IMR-90 (cell line): ENCODE measurements around the gene SLC12A8. TPM values are rescaled to one million over a fixed set of nuclear protein-coding genes. Genes with fewer than 3 reads are reported as not detected.

Experiments used
- ATAC-seq: fragments of 200-7000 bp; cut with Tn5 transposase; 2 replicates; pipeline ENCODE4 v1.9.1; 2020; ENCODE audit warnings: low read depth, mild to moderate bottlenecking, moderate library complexity
- BruUV-seq: library from RNA; stranded (reverse); fragments of 400-500 nt; replicated peaks from 2 replicates; lab custom pipeline; 2021; lab: Mats Ljungman, UMichigan
- CTCF ChIA-PET: fragments of 300-600 bp; formaldehyde crosslinking; extraction: SDS; loops from one replicate; lab custom pipeline; 2021; ENCODE audit warnings: antibody characterized with exemption; lab: Yijun Ruan, JAX
- POLR2A ChIA-PET: fragments of 300-600 bp; sonication (Branson Sonifier 250); formaldehyde crosslinking; loops from one replicate; lab custom pipeline; 2022; ENCODE audit warnings: antibody characterized with exemption; ENCODE audit not compliant: unreplicated experiment; lab: Charles Lee
- DNase-seq: peaks from one replicate; pipeline ENCODE4 v3.0.0; 2013
- H2AFZ ChIP-seq: replicated peaks from 2 replicates; pipeline ENCODE3; 2013; ENCODE audit warnings: low read length, mild to moderate bottlenecking; ENCODE audit not compliant: poor library complexity
- H2AK5ac ChIP-seq: 2 replicates; pipeline ENCODE4 v1.6.1; 2013; ENCODE audit warnings: low read depth, low read length, inconsistent platforms
- H2AK9ac ChIP-seq: replicated peaks from 2 replicates; pipeline ENCODE3; 2013; ENCODE audit warnings: mild to moderate bottlenecking, low read depth, low read length, moderate library complexity; ENCODE audit not compliant: poor library complexity
- H2BK120ac ChIP-seq: 2 replicates; pipeline ENCODE4 v1.6.1; 2013; ENCODE audit warnings: low read depth, low read length, inconsistent platforms
- H2BK15ac ChIP-seq: 3 replicates; pipeline ENCODE4 v1.6.1; 2013; ENCODE audit warnings: low read depth, low read length, inconsistent platforms
- H2BK20ac ChIP-seq: 2 replicates; pipeline ENCODE4 v1.6.1; 2013; ENCODE audit warnings: low read depth, mild to moderate bottlenecking, inconsistent platforms, low read length, moderate library complexity
- H2BK5ac ChIP-seq: 2 replicates; pipeline ENCODE4 v1.6.1; 2013; ENCODE audit warnings: mild to moderate bottlenecking, low read depth, low read length, inconsistent platforms; ENCODE audit not compliant: poor library complexity, severe bottlenecking
- H3K14ac ChIP-seq: replicated peaks from 2 replicates; pipeline ENCODE4 v1.6.1; 2013; ENCODE audit warnings: low read depth, low read length, inconsistent platforms
- H3K18ac ChIP-seq: 2 replicates; pipeline ENCODE4 v1.6.1; 2013; ENCODE audit warnings: low read depth, low read length, control low read depth
- H3K23ac ChIP-seq: 2 replicates; pipeline ENCODE4 v1.6.1; 2013; ENCODE audit warnings: low read depth, low read length, inconsistent platforms
- H3K27ac ChIP-seq: 2 replicates; pipeline ENCODE4 v1.5.1; 2013; ENCODE audit warnings: mild to moderate bottlenecking, control low read depth, low read length; ENCODE audit not compliant: insufficient read depth
- H3K27me3 ChIP-seq: 2 replicates; pipeline ENCODE4 v1.6.1; 2013; ENCODE audit warnings: low read length; ENCODE audit not compliant: control insufficient read depth, insufficient read depth
- H3K36me3 ChIP-seq: 2 replicates; pipeline ENCODE4 v1.6.1; 2013; ENCODE audit warnings: low read length, mixed read lengths; ENCODE audit not compliant: control insufficient read depth, insufficient read depth
- H3K4ac ChIP-seq: 2 replicates; pipeline ENCODE4 v1.6.1; 2013; ENCODE audit warnings: low read depth, low read length, inconsistent platforms
- H3K4me1 ChIP-seq: 2 replicates; pipeline ENCODE4 v1.6.1; 2013; ENCODE audit warnings: low read length, mixed read lengths; ENCODE audit not compliant: control insufficient read depth, insufficient read depth
- H3K4me2 ChIP-seq: 2 replicates; pipeline ENCODE4 v1.6.1; 2013; ENCODE audit warnings: low read depth, mild to moderate bottlenecking, control low read depth, low read length, moderate library complexity
- H3K4me3 ChIP-seq: 2 replicates; pipeline ENCODE4 v1.5.1; 2013; ENCODE audit warnings: low read depth, mild to moderate bottlenecking, control low read depth, low read length, moderate library complexity; ENCODE audit not compliant: insufficient read depth
- H3K56ac ChIP-seq: 2 replicates; pipeline ENCODE4 v1.6.1; 2013; ENCODE audit warnings: low read length, inconsistent platforms; ENCODE audit not compliant: insufficient read depth; ENCODE audit errors: extremely low read depth
- H3K79me1 ChIP-seq, 2 experiments: 2 replicates each; pipeline ENCODE4 v1.6.1; 2013; ENCODE audit warnings: low read length in 2 of 2, inconsistent platforms in 1 of 2, low read depth in 1 of 2
- H3K9ac ChIP-seq: 2 replicates; pipeline ENCODE4 v1.6.1; 2013; ENCODE audit warnings: low read depth, low read length, control low read depth
- H3K9me1 ChIP-seq: 2 replicates; pipeline ENCODE4 v1.6.1; 2013; ENCODE audit warnings: low read length, inconsistent platforms; ENCODE audit not compliant: insufficient read depth
- H3K9me3 ChIP-seq: 2 replicates; pipeline ENCODE4 v1.6.1; 2013; ENCODE audit warnings: low read length; ENCODE audit not compliant: control insufficient read depth, insufficient read depth
- H4K20me1 ChIP-seq: 2 replicates; pipeline ENCODE4 v1.6.1; 2013; ENCODE audit warnings: low read length, inconsistent platforms; ENCODE audit not compliant: insufficient read depth
- H4K5ac ChIP-seq: 2 replicates; pipeline ENCODE4 v1.6.1; 2013; ENCODE audit warnings: mild to moderate bottlenecking, low read depth, low read length, control low read depth
- H4K8ac ChIP-seq, 2 experiments: 2 replicates each; pipeline ENCODE4 v1.6.1; 2013; ENCODE audit warnings: low read depth in 2 of 2, low read length in 2 of 2, control low read depth in 1 of 2, inconsistent platforms in 1 of 2
- H4K91ac ChIP-seq: 2 replicates; pipeline ENCODE4 v1.6.1; 2013; ENCODE audit warnings: low read depth, low read length, inconsistent platforms; ENCODE audit not compliant: insufficient read depth
- BHLHE40 ChIP-seq: fragments of 150-350 bp; IDR thresholded peaks from 2 replicates; pipeline ENCODE4 v1.6.1; 2016; ENCODE audit warnings: mild to moderate bottlenecking, low read depth, low read length
- CEBPB ChIP-seq: IDR thresholded peaks from 2 replicates; pipeline ENCODE4 v1.6.1; 2012; ENCODE audit warnings: low read depth, low read length, improper control_type of control experiment
- CHD1 ChIP-seq: IDR thresholded peaks from 2 replicates; pipeline ENCODE4 v1.6.1; 2012; ENCODE audit warnings: low read depth, low read length, improper control_type of control experiment
- CTCF ChIP-seq: conservative IDR thresholded peaks from 2 replicates; pipeline ENCODE4 v1.5.1; 2012; ENCODE audit warnings: mild to moderate bottlenecking, low read depth, low read length, improper control_type of control experiment
- ELK1 ChIP-seq: fragments of 150-350 bp; IDR thresholded peaks from 2 replicates; pipeline ENCODE4 v1.6.1; 2016; ENCODE audit warnings: low read depth, mild to moderate bottlenecking, low read length, moderate library complexity, borderline replicate concordance
- FOS ChIP-seq: fragments of 150-350 bp; IDR thresholded peaks from 2 replicates; pipeline ENCODE4 v1.6.1; 2016; ENCODE audit warnings: low read depth, low read length
- MXI1 ChIP-seq: IDR thresholded peaks from 2 replicates; pipeline ENCODE4 v1.6.1; 2012; ENCODE audit warnings: low read depth, mild to moderate bottlenecking, low read length, moderate library complexity, borderline replicate concordance
- NFE2L2 ChIP-seq: fragments of 150-350 bp; IDR thresholded peaks from 2 replicates; pipeline ENCODE4 v1.6.1; 2016; ENCODE audit warnings: low read depth, mild to moderate bottlenecking, low read length
- RAD21 ChIP-seq: IDR thresholded peaks from 2 replicates; pipeline ENCODE4 v1.6.1; 2012; ENCODE audit warnings: low read length, improper control_type of control experiment
- RCOR1 ChIP-seq: IDR thresholded peaks from 2 replicates; pipeline ENCODE4 v1.6.1; 2012; ENCODE audit warnings: mild to moderate bottlenecking, low read length, improper control_type of control experiment; ENCODE audit not compliant: insufficient replicate concordance
- SMC3 ChIP-seq: fragments of 150-350 bp; IDR thresholded peaks from 2 replicates; pipeline ENCODE4 v1.6.1; 2016; ENCODE audit warnings: low read depth, mild to moderate bottlenecking, antibody characterized with exemption, low read length, moderate library complexity
- USF2 ChIP-seq: fragments of 150-350 bp; IDR thresholded peaks from 2 replicates; pipeline ENCODE4 v1.6.1; 2017; ENCODE audit warnings: mild to moderate bottlenecking, antibody characterized with exemption, low read length, low read depth
- WGBS, 2 experiments: methylation state at CpG; one replicate each; pipeline versions ENCODE4 v1.1.5 to v1.1.7; 2013; ENCODE audit warnings: missing lambda C conversion rate in 2 of 2; ENCODE audit not compliant: insufficient read length in 1 of 2; ENCODE audit errors: extremely low coverage in 2 of 2; 5-methylcytosine and 5-hydroxymethylcytosine counted together
- dilution Hi-C: fragments of 300-500 bp; cut with HindIII; formaldehyde crosslinking; loops from one replicate; pipeline ENCODE4 v1.14.3; 2018; ENCODE audit warnings: low sequenced_read_pairs; ENCODE audit not compliant: unreplicated experiment
- in situ Hi-C: fragments of 300-500 bp; cut with MboI; formaldehyde crosslinking; loops from 3 replicates; pipeline ENCODE4 v1.14.3; 2019; ENCODE audit warnings: low sequenced_read_pairs, inconsistent platforms, mixed read lengths
- intact Hi-C: fragments of 100-400 bp; cut with micrococcal nuclease; formaldehyde crosslinking; loops from 2 replicates; pipeline ENCODE4 v1.10.0; 2022
- polyA plus RNA-seq, 3 experiments: library from polyadenylated mRNA; depleted of rRNA; stranded (reverse); fragments of >200 nt; gene quantifications; 2 replicates each; pipeline ENCODE4 v1.2.3, GENCODE V29; 2012; ENCODE audit warnings: low replicate concordance in 1 of 3
- total RNA-seq: library from RNA; depleted of rRNA; stranded (reverse); fragments of >200 nt; gene quantifications from 2 replicates; pipeline ENCODE4 v1.2.3, GENCODE V29; 2012

The SLC12A8 gene
- total and polyA plus RNA-seq, 2 of the 4 experiments (the other 2 are of a cell fraction) = 2.2 to 4.3 TPM

GRCh38 chr3:125229168-125229567, 16.6 kb upstream of the SLC12A8 start:
- ChIA-PET CTCF (no interaction called here), POLR2A (no interaction called here)
- Histone ChIP-seq H3K9me3 (no peaks in the 10 kb centered on the region), H2AFZ (no peak overlapping the region), H3K36me3 (peaks cover 9% of the 10 kb centered on the region), H3K9ac (no peak overlapping the region), H2BK5ac (no peak overlapping the region), H3K9me1 (peaks cover 14% of the 10 kb centered on the region; the same call in 1 of the 2 replicates), H4K8ac (no peak overlapping the region), H4K20me1 (peaks cover 6% of the 10 kb centered on the region; the same call in 1 of the 2 replicates), H2AK9ac (no peak overlapping the region), H3K4ac (no peak overlapping the region), H2BK15ac (no peak overlapping the region), H2BK20ac (no peak overlapping the region), H2AK5ac (no peak overlapping the region), H3K27me3 (no peaks in the 10 kb centered on the region), H3K4me2 (no peak overlapping the region), H3K14ac (no peak overlapping the region), H3K18ac (no peak overlapping the region), H4K91ac (no peak overlapping the region), H3K4me1 (peaks cover 3% of the 10 kb centered on the region), H3K4me3 (no peak overlapping the region), H4K5ac (no peak overlapping the region), H3K79me1 (peaks cover 19 to 28% of the 10 kb centered on the region in 2 experiments), H3K23ac (0 out of 2 replicates have a peak overlapping the region, but pooled peaks have one; percentile 16), H3K27ac (no peak overlapping the region), H2BK120ac (no peak overlapping the region), H3K56ac (no peak overlapping the region)
- dilution Hi-C loops = no loop called here
- ATAC-seq (no peak), DNase-seq (no peak)
- in situ Hi-C loops = no loop called here
- no peak for TF ChIP-seq CHD1
- no peak for TF ChIP-seq NFE2L2
- TF ChIP-seq CTCF = no peak
- TF ChIP-seq MXI1 = no peak
- TF ChIP-seq FOS = no peak
- no peak for TF ChIP-seq BHLHE40
- no peak for TF ChIP-seq RCOR1
- TF ChIP-seq USF2 = no peak
- no peak for TF ChIP-seq ELK1
- no peak for TF ChIP-seq SMC3
- no peak for TF ChIP-seq CEBPB
- TF ChIP-seq RAD21 = no peak
- no CpG with 5 or more reads among the region's 7 CpGs for WGBS, 2 experiments
- no TSS peak for BruUV-seq
- intact Hi-C loops = no loop called here
